PC-3 (cell line): ENCODE results near the gene LTBP4. TPM values are rescaled to one million over a fixed set of nuclear protein-coding genes. Genes with fewer than 3 reads are reported as not detected.

Source experiments
- ATAC-seq: fragments of 200-7000 bp; cut with Tn5 transposase; 2 replicates; pipeline ENCODE4 v1.9.1; 2020; ENCODE audit warnings: mild to moderate bottlenecking, moderate library complexity
- BruUV-seq: library from RNA; stranded (reverse); fragments of 400-500 nt; replicated peaks from 2 replicates; lab custom pipeline; 2021; lab: Mats Ljungman, UMichigan
- CTCF ChIA-PET: fragments of 300-600 bp; sonication (Branson Sonifier 250); formaldehyde crosslinking; loops from one replicate; lab custom pipeline; 2022; ENCODE audit warnings: antibody characterized with exemption; lab: Charles Lee
- POLR2A ChIA-PET: fragments of 300-600 bp; sonication (Branson Sonifier 250); formaldehyde crosslinking; loops from one replicate; lab custom pipeline; 2022; ENCODE audit warnings: antibody characterized with exemption; ENCODE audit not compliant: unreplicated experiment; lab: Charles Lee
- DNase-seq: peaks from one replicate; pipeline ENCODE4 v3.0.0-alpha.2; 2015
- H2AFZ ChIP-seq: fragments of 300-600 bp; sonication (generic); 2 replicates; pipeline ENCODE4 v1.6.0; 2016; ENCODE audit warnings: antibody characterized with exemption, low read length
- H3F3A ChIP-seq: fragments of 300-600 bp; sonication (generic); one replicate; pipeline ENCODE4 v1.6.0; 2017; ENCODE audit warnings: antibody characterized with exemption, low read length, control low read depth, mild to moderate bottlenecking; ENCODE audit not compliant: unreplicated experiment
- H3K27ac ChIP-seq: fragments of 300-600 bp; sonication (generic); 2 replicates; pipeline ENCODE4 v1.5.1; 2016; ENCODE audit warnings: mild to moderate bottlenecking, low read length
- H3K27me3 ChIP-seq: fragments of 300-600 bp; sonication (generic); 2 replicates; pipeline ENCODE4 v1.6.1; 2016; ENCODE audit warnings: low read length, mixed read lengths
- H3K36me3 ChIP-seq: fragments of 300-600 bp; sonication (generic); 2 replicates; pipeline ENCODE4 v1.6.1; 2016; ENCODE audit warnings: low read depth, mixed run types, low read length, mixed read lengths
- H3K4me1 ChIP-seq: fragments of 300-600 bp; sonication (generic); 2 replicates; pipeline ENCODE4 v1.5.1; 2016; ENCODE audit warnings: low read length; ENCODE audit not compliant: insufficient read depth
- H3K4me2 ChIP-seq: fragments of 300-600 bp; sonication (generic); 2 replicates; pipeline ENCODE4 v1.6.0; 2016; ENCODE audit warnings: low read length
- H3K4me3 ChIP-seq: fragments of 300-600 bp; sonication (generic); 2 replicates; pipeline ENCODE4 v1.5.1; 2016; ENCODE audit warnings: mild to moderate bottlenecking, low read length, mixed read lengths
- H3K79me2 ChIP-seq: fragments of 300-600 bp; sonication (generic); 2 replicates; pipeline ENCODE4 v1.6.1; 2017; ENCODE audit warnings: low read length, mixed read lengths
- H3K9ac ChIP-seq: fragments of 300-600 bp; sonication (generic); 2 replicates; pipeline ENCODE4 v1.6.0; 2016; ENCODE audit warnings: mild to moderate bottlenecking, low read length
- H3K9me2 ChIP-seq: fragments of 300-600 bp; sonication (generic); replicated peaks from 2 replicates; pipeline ENCODE4 v1.6.1; 2016; ENCODE audit warnings: mixed run types, low read length, mixed read lengths
- H3K9me3 ChIP-seq: fragments of 300-600 bp; sonication (generic); 2 replicates; pipeline ENCODE4 v1.6.1; 2016; ENCODE audit warnings: low read length, mixed read lengths
- H4K20me1 ChIP-seq: fragments of 300-600 bp; sonication (generic); 2 replicates; pipeline ENCODE4 v1.6.1; 2016; ENCODE audit warnings: low read length, mixed read lengths
- EZH2 ChIP-seq: fragments of 300-600 bp; sonication (generic); IDR thresholded peaks from one replicate; pipeline ENCODE4 v1.6.1; 2017; ENCODE audit warnings: antibody characterized with exemption, mild to moderate bottlenecking, low read length; ENCODE audit not compliant: unreplicated experiment
- EZH2phosphoT487 ChIP-seq: fragments of 300-600 bp; sonication (generic); IDR thresholded peaks from 2 replicates; pipeline ENCODE4 v1.6.1; 2018; ENCODE audit warnings: mild to moderate bottlenecking, antibody characterized with exemption, low read length, borderline replicate concordance
- intact Hi-C: fragments of 100-400 bp; cut with micrococcal nuclease; formaldehyde crosslinking; loops from 2 replicates; pipeline ENCODE4 v1.9.0; 2023
- total RNA-seq: library from RNA; depleted of rRNA; stranded (reverse); fragments of >200 nt; gene quantifications from 2 replicates; pipeline ENCODE4 v1.2.3, GENCODE V29; 2014
- TF ChIP-seq, protein P1 (sequence below): fragments of 300-600 bp; sonication (generic); conservative IDR thresholded peaks from 2 replicates; pipeline ENCODE4 v1.5.1; 2017; ENCODE audit warnings: antibody characterized with exemption, low read depth, mild to moderate bottlenecking, low read length

LTBP4 gene
- total RNA-seq, 1 experiment from 2014 or later: 8.9 TPM

DNA sequence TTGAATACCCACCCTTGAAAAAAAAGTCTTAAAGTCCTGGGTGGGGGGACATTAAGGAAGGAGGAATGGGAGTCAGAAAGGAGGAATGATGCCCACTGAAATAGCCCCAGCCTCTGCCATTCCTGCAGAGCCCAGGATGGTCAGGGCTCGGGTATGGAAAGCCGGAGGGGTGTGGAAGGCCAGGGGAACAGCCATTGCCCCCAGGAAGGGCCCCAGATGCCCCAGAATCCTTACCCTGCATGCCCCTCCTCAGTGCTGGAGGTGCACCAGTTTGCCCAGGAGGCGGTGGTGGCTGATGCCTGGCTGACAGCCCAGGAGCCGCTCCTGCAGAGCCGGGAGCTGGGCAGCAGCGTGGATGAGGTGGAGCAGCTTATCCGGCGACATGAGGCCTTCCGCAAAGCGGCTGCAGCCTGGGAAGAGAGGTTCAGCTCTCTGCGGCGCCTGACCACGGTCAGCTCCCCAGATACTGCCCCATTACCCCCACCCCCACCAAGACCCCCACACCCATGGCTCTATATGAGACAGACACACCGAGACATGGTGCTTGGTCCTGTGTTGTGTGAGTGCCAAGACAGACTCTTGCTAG is 35.2 kb upstream of the LTBP4 start:
- Histone ChIP-seq H3K9me3 (no peaks in the 10 kb centered on the region), H3K79me2 (no peaks in the 10 kb centered on the region), H4K20me1 (no peaks in the 10 kb centered on the region), H3K4me2 (no peak overlapping the region), H3K36me3 (no peaks in the 10 kb centered on the region), H3K4me3 (no peak overlapping the region), H3F3A (no peaks in the 10 kb centered on the region), H3K9me2 (no peaks in the 10 kb centered on the region), H3K9ac (no peak overlapping the region), H2AFZ (no peak overlapping the region), H3K4me1 (peaks cover 6% of the 10 kb centered on the region), H3K27ac (no peak overlapping the region), H3K27me3 (no peaks in the 10 kb centered on the region)
- TF ChIP-seq EZH2phosphoT487 (no peak), EZH2 (no peak)
- TF ChIP-seq, protein P1, sequence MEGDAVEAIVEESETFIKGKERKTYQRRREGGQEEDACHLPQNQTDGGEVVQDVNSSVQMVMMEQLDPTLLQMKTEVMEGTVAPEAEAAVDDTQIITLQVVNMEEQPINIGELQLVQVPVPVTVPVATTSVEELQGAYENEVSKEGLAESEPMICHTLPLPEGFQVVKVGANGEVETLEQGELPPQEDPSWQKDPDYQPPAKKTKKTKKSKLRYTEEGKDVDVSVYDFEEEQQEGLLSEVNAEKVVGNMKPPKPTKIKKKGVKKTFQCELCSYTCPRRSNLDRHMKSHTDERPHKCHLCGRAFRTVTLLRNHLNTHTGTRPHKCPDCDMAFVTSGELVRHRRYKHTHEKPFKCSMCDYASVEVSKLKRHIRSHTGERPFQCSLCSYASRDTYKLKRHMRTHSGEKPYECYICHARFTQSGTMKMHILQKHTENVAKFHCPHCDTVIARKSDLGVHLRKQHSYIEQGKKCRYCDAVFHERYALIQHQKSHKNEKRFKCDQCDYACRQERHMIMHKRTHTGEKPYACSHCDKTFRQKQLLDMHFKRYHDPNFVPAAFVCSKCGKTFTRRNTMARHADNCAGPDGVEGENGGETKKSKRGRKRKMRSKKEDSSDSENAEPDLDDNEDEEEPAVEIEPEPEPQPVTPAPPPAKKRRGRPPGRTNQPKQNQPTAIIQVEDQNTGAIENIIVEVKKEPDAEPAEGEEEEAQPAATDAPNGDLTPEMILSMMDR: no peak
- CTCF ChIA-PET: no interaction called here
- POLR2A ChIA-PET: no interaction called here
- intact Hi-C loops: no loop called here
- BruUV-seq: no TSS peak
- DNase-seq: no peak
- ATAC-seq: no peak

DNA sequence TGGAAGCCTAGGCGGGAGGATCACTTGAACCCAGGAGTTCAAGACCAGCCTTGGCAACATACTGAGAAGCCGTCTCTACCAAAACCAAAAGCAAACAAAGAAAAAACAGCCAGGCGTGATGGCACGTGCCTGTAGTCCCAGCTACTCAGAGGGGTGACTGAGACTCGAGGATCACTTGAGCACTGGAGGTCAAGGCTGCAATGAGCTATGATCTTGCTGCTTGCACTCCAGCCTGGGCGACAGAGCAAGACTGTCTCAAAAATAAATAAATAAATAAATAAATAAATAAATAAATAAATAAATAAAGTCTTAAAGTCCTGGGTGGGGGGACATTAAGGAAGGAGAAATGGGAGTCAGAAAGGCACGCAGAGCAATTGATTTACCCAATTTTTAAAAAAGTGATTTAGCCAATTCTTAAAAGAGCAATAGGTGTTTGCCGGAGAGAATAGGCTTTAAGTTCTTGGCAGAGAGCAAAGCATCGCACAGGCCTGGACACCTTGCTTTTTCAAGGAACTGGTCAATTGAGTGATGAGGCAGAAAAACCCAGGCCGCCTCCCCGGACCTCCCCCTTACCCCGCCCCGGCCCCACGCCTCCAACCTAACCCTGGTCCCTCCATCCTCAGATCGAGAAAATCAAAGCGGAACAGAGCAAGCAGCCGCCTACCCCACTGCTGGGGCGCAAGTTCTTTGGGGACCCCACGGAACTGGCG is 34.0 kb upstream of the LTBP4 start:
- no peaks in the 10 kb centered on the region for H3F3A ChIP-seq
- no peaks in the 10 kb centered on the region for H3K36me3 ChIP-seq
- intact Hi-C loops: no loop called here
- H3K27ac ChIP-seq: no peak overlapping the region
- no TSS peak for BruUV-seq
- H3K4me2 ChIP-seq: no peak overlapping the region
- H3K9me2 ChIP-seq: no peaks in the 10 kb centered on the region
- no peaks in the 10 kb centered on the region for H3K27me3 ChIP-seq
- no peak overlapping the region for H3K9ac ChIP-seq
- TF ChIP-seq EZH2phosphoT487 (no peak), EZH2 (no peak)
- TF ChIP-seq, protein P1: no peak
- H3K4me1 ChIP-seq: peaks cover 6% of the 10 kb centered on the region
- no peak overlapping the region for H3K4me3 ChIP-seq
- H2AFZ ChIP-seq: no peak overlapping the region
- ChIA-PET POLR2A (no interaction called here), CTCF (no interaction called here)
- H3K79me2 ChIP-seq: no peaks in the 10 kb centered on the region
- no peak for DNase-seq
- no peaks in the 10 kb centered on the region for H4K20me1 ChIP-seq
- no peak for ATAC-seq
- H3K9me3 ChIP-seq: no peaks in the 10 kb centered on the region
